GM19023 (cell line): Measurements from ENCODE around the gene KIF14.
"Not testable (repeated sequence)": the region's sequence is repeated elsewhere in the genome, so short reads cannot be mapped to it uniquely, and the experiment has no call there.

Experiments
- ATAC-seq: cut with Tn5 transposase; IDR thresholded peaks from one replicate; pipeline ENCODE4 v1.9.1; 2021; ENCODE audit warnings: mild to moderate bottlenecking, moderate library complexity; ENCODE audit not compliant: unreplicated experiment

The KIF14 gene

DNA sequence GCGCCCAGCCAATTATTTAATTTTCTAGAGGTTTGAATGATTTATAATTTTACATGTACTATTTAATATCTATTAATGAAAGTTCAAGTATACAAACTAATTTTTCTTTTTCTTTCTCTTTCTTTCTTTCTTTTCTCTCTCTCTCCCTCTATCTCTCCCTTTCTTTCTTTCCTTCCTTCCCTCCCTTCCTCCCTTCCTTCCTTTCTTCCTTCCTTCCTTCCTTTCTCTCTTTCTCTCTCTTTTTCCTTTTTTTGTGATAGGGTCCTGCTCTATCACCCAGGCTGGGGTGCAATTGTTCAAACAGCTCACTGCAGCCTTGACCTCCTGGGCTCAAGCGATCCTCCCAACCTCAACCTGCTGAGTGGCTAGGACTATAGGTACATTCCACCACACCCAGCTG is 16.1 kb upstream of the KIF14 start:
- no peak for ATAC-seq

DNA sequence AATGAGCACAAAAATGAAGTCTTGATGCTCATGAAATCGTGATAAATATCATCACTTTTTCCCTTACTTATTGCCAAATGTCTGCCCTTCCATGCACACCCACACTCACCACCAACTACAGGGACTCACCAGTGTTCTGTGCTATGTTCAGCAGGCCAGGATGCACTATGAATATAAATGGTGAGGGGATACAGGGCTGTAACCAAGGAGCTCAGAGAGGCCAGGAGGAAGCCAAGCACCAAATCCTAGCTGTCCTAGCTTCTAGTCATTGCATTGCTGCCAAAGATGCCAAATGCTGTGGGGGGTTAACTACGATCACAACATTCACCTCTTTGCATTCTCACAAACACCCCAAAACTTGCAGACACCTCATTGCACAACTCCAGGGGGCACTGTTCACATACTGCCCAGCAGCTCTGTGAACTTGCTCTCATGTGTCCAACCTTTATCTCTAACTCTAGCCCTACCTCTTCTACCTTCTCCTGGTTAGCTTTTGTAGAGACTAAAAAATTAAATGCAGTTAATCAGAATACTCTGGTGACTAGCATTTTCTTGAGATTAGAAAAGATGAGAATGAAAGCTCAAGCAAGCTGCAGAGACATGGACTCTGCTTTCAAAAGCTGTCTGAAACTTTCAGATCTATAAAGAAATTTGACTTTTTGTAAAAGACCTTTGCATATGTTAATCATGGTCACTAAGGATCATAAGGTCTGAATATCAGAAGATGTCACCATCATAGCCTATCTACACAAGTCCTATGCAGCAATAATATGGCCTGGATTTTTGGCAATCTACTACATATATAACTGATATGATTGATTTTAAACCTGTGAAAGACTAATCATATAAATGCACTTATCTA is 13.9 kb upstream of the KIF14 start:
- ATAC-seq, result no peak

GRCh38 chr1:200631375-200631774 is 10.8 kb upstream of the KIF14 start:
- ATAC-seq, result no peak

DNA sequence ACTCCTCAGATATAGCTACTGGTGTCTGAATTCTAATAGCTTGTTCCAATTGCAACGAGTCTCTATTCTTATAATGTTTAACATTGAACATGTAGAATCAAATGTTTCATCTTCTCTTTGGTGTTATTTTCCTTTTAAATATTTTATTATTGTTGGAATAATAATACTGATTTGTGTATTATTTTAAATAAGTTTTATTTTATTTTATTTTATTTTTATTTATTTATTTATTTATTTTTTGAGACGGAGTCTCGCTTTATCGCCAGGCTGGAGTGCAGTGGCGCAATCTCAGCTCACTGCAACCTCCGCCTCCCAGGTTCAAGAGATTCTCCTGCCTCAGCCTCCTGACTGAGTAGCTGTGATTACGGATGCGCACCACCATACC is 10.0 kb upstream of the KIF14 start:
- not testable (repeated sequence) for ATAC-seq

DNA sequence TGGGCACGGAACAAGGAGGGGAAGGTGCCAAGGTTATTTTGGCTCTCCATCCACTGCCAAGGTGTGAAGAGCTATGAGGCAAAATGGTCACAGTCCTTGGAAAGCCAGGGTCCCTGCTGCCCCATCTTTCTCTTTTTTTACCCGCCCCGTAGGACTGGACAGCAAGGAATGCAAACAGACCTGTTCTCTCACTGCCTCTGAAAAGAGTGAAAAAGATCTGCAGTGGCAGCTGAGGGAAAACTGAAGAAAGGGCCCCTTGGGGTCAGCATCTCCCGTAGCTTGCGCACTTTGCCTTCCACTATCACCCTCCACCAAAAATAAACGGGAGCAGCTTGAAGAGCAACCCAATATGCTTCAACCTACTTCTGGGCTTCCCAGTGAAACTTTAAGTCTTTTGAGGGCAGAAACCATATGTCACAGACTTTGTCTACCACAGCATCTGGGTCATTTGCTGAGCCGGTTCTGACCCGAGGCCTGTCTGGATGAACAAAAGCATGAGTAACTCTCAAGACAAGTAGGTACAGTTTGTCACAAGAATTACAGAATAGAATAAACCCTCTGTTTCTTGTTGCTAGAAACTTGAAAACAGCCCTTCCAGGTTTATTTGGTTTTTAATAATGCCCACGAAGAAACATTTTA is 9.4 kb upstream of the KIF14 start:
- ATAC-seq, result no peak

GRCh38 chr1:200628223-200628881 is 7.8 kb upstream of the KIF14 start:
- peak; percentile 65 for ATAC-seq

GRCh38 chr1:200627575-200628222 is 7.1 kb upstream of the KIF14 start:
- no peak for ATAC-seq

DNA sequence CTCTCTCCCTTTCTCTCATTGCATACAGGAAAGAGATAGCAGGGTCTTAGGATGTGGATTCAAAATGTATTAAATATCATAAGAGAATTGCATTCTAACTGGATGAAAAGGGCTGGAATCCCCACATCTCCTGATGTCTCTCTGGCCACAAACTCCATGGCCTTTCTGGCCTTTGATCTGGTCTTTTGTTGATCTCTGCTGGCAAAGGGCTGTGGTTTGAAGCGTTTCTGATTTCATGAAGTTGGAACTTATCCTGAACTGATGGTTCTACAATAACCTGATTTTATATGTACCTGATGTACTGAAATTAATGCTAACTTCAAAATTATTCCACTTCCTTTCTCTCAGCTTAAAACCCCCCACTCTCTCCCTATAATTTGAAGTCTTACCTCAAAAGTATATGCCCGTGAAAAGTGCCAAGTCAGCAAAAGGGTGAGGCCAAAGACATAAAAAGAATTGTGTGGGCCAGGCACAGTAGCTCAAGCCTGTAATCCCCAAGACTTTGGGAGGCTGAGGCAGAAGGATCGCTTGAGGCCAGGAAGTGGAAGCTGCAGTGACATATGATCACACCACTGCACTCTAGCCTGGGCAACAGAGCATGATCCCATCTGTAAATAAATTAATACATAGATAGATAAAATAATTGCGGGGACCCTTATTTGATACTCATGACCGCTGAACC is 6.4 kb upstream of the KIF14 start:
- ATAC-seq, result no peak

DNA sequence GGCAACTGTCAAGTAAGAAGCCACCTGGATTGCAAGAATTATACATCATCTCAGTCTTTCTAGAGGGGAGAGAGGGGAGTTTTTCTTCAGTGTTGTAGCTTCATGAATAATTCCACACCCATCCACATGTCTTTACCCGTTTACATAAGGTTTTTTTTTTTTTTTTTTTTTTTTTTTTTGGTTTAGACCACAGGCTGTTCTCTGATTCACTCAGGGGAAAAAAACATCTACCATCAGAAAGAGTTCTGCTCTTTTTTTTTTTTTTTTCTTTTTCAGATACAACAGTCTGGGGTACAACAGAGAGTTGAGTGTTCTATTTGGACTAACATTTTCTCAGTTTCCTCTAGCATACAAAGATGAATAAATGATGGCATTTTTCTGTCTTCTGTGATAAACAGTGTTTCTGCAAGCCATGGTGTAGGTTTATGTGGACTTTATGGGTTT is 4.9 kb upstream of the KIF14 start:
- no peak for ATAC-seq

- ATAC-seq, result no peak
These were observed 4.3 kb upstream of the KIF14 start for GRCh38 chr1:200624679-200625335.

DNA sequence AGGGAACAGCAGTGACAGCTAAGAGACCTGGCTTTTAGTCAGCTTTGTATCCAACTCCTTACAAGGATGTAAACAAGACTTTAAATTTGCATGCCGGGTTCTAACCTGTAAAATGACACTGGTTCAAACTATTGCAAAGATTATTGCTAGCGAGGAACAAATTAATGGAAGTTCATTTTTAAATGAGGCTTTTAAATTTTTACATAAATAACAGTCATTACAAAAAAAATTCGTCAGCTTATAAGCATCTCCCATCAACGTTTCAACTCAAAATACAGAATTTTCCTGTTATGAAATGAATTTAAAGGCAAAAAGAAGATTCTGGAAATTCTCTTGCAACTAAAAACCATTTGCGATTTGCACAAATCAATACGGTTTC is 668 bp downstream of the KIF14 start:
- ATAC-seq, result no peak

DNA sequence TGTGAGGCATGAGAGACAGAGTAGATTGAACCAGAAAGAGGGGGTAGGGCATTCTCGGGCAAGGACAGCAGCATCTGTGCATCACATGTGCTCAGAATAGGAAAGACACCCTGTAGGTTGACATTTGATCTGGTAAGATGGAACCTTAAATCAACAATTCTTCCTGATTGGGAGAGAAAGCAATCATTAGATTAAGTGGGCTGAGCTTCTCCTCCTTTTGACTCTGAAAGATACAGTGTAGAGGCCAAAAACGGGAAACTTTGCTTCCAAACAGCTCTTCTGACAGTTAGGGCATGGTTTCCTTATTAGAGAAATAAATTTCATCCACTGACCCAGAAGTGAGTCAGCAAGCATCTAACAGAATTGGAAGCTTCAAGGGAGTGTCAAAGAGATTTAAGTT is 9.7 kb downstream of the KIF14 start:
- no peak for ATAC-seq

GRCh38 chr1:200602632-200603031 is 17.9 kb downstream of the KIF14 start:
- no peak for ATAC-seq

DNA sequence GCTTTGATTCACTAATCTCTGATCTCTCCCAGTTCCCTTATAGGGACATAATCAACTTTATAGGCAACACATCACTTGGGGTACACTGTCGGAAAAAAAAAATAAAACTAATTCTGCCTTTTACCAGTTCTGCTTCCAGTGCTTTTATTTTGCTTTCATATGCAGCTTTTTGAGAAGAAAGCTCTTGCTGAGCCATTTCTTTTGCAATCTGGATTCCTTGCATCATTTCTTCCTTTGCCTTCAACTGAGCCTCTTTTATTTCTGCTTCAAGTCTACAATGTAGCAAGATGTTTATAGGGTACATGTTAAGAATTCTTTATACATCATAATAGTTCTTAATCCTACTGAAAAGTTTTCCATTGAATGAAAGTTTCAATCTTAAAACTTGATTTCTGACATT is 30.6 kb downstream of the KIF14 start:
- no peak for ATAC-seq

- no peak for ATAC-seq
These were observed 31.9 kb downstream of the KIF14 start for GRCh38 chr1:200588698-200589097.

GRCh38 chr1:200564319-200564718 is 56.2 kb downstream of the KIF14 start:
- no peak for ATAC-seq

DNA sequence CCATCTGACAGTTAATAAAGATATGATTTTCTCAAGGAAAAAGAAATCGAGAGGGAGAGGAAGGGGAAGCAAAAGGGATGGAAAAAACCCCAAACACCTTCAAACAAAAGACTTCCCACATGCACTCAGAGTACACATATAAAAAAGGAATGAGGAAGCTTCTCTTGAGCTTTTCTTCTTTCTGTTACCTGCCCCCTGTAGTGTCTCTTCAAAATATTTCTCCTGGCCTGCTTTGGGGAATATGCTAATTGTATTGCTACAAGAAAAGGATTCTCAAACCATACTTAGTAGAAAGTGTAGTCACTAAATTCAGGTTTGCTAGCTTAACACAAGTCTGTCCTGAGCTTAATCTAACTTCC is 58.7 kb downstream of the KIF14 start:
- peak; percentile 6 for ATAC-seq

- ATAC-seq, result no peak
These were observed 61.6 kb downstream of the KIF14 start for GRCh38 chr1:200558866-200559459.

DNA sequence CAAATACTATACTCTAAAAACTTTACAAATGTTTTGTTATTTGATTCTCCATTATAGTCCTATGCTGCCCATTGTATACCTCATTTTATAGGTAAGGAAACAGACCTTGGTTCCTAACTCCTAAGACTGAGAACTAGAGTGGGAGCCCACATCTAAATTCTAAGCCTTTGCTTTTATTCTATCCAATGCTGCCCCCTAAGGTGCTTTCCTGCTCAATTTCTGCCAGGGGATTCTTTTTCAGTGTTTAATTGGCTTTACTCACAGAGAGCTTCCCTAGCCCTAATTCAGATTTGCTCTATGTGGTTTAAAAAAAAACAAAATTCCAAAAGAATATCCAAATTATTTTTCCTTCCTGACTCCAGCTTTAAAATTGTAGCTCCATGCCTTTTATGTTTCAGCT is 64.5 kb downstream of the KIF14 start:
- ATAC-seq, result no peak

GRCh38 chr1:200552737-200553136 is 67.8 kb downstream of the KIF14 start:
- ATAC-seq, result not testable (repeated sequence)
